PC-3 (cell line): ENCODE measurements around the gene MPST. TPM values are rescaled to one million over a fixed set of nuclear protein-coding genes. Genes with fewer than 3 reads are reported as not detected.
"Not testable (repeated sequence)": the region's sequence is repeated elsewhere in the genome, so short reads cannot be mapped to it uniquely, and the experiment has no call there.

ENCODE experiments used
- ATAC-seq: fragments of 200-7000 bp; cut with Tn5 transposase; 2 replicates; pipeline ENCODE4 v1.9.1; 2020; ENCODE audit warnings: mild to moderate bottlenecking, moderate library complexity
- BruUV-seq: library from RNA; stranded (reverse); fragments of 400-500 nt; replicated peaks from 2 replicates; lab custom pipeline; 2021; lab: Mats Ljungman, UMichigan
- CTCF ChIA-PET: fragments of 300-600 bp; sonication (Branson Sonifier 250); formaldehyde crosslinking; loops from one replicate; lab custom pipeline; 2022; ENCODE audit warnings: antibody characterized with exemption; lab: Charles Lee
- POLR2A ChIA-PET: fragments of 300-600 bp; sonication (Branson Sonifier 250); formaldehyde crosslinking; loops from one replicate; lab custom pipeline; 2022; ENCODE audit warnings: antibody characterized with exemption; ENCODE audit not compliant: unreplicated experiment; lab: Charles Lee
- DNase-seq: peaks from one replicate; pipeline ENCODE4 v3.0.0-alpha.2; 2015
- H2AFZ ChIP-seq: fragments of 300-600 bp; sonication (generic); 2 replicates; pipeline ENCODE4 v1.6.0; 2016; ENCODE audit warnings: antibody characterized with exemption, low read length
- H3F3A ChIP-seq: fragments of 300-600 bp; sonication (generic); one replicate; pipeline ENCODE4 v1.6.0; 2017; ENCODE audit warnings: antibody characterized with exemption, low read length, control low read depth, mild to moderate bottlenecking; ENCODE audit not compliant: unreplicated experiment
- H3K27ac ChIP-seq: fragments of 300-600 bp; sonication (generic); 2 replicates; pipeline ENCODE4 v1.5.1; 2016; ENCODE audit warnings: mild to moderate bottlenecking, low read length
- H3K27me3 ChIP-seq: fragments of 300-600 bp; sonication (generic); 2 replicates; pipeline ENCODE4 v1.6.1; 2016; ENCODE audit warnings: low read length, mixed read lengths
- H3K36me3 ChIP-seq: fragments of 300-600 bp; sonication (generic); 2 replicates; pipeline ENCODE4 v1.6.1; 2016; ENCODE audit warnings: low read depth, mixed run types, low read length, mixed read lengths
- H3K4me1 ChIP-seq: fragments of 300-600 bp; sonication (generic); 2 replicates; pipeline ENCODE4 v1.5.1; 2016; ENCODE audit warnings: low read length; ENCODE audit not compliant: insufficient read depth
- H3K4me2 ChIP-seq: fragments of 300-600 bp; sonication (generic); 2 replicates; pipeline ENCODE4 v1.6.0; 2016; ENCODE audit warnings: low read length
- H3K4me3 ChIP-seq: fragments of 300-600 bp; sonication (generic); 2 replicates; pipeline ENCODE4 v1.5.1; 2016; ENCODE audit warnings: mild to moderate bottlenecking, low read length, mixed read lengths
- H3K79me2 ChIP-seq: fragments of 300-600 bp; sonication (generic); 2 replicates; pipeline ENCODE4 v1.6.1; 2017; ENCODE audit warnings: low read length, mixed read lengths
- H3K9ac ChIP-seq: fragments of 300-600 bp; sonication (generic); 2 replicates; pipeline ENCODE4 v1.6.0; 2016; ENCODE audit warnings: mild to moderate bottlenecking, low read length
- H3K9me2 ChIP-seq: fragments of 300-600 bp; sonication (generic); replicated peaks from 2 replicates; pipeline ENCODE4 v1.6.1; 2016; ENCODE audit warnings: mixed run types, low read length, mixed read lengths
- H3K9me3 ChIP-seq: fragments of 300-600 bp; sonication (generic); 2 replicates; pipeline ENCODE4 v1.6.1; 2016; ENCODE audit warnings: low read length, mixed read lengths
- H4K20me1 ChIP-seq: fragments of 300-600 bp; sonication (generic); 2 replicates; pipeline ENCODE4 v1.6.1; 2016; ENCODE audit warnings: low read length, mixed read lengths
- EZH2 ChIP-seq: fragments of 300-600 bp; sonication (generic); IDR thresholded peaks from one replicate; pipeline ENCODE4 v1.6.1; 2017; ENCODE audit warnings: antibody characterized with exemption, mild to moderate bottlenecking, low read length; ENCODE audit not compliant: unreplicated experiment
- EZH2phosphoT487 ChIP-seq: fragments of 300-600 bp; sonication (generic); IDR thresholded peaks from 2 replicates; pipeline ENCODE4 v1.6.1; 2018; ENCODE audit warnings: mild to moderate bottlenecking, antibody characterized with exemption, low read length, borderline replicate concordance
- intact Hi-C: fragments of 100-400 bp; cut with micrococcal nuclease; formaldehyde crosslinking; loops from 2 replicates; pipeline ENCODE4 v1.9.0; 2023
- total RNA-seq: library from RNA; depleted of rRNA; stranded (reverse); fragments of >200 nt; gene quantifications from 2 replicates; pipeline ENCODE4 v1.2.3, GENCODE V29; 2014
- TF ChIP-seq, protein P1 (sequence below): fragments of 300-600 bp; sonication (generic); conservative IDR thresholded peaks from 2 replicates; pipeline ENCODE4 v1.5.1; 2017; ENCODE audit warnings: antibody characterized with exemption, low read depth, mild to moderate bottlenecking, low read length

MPST gene
- total RNA-seq, 1 experiment from 2014 or later, result 97.0 TPM

DNA sequence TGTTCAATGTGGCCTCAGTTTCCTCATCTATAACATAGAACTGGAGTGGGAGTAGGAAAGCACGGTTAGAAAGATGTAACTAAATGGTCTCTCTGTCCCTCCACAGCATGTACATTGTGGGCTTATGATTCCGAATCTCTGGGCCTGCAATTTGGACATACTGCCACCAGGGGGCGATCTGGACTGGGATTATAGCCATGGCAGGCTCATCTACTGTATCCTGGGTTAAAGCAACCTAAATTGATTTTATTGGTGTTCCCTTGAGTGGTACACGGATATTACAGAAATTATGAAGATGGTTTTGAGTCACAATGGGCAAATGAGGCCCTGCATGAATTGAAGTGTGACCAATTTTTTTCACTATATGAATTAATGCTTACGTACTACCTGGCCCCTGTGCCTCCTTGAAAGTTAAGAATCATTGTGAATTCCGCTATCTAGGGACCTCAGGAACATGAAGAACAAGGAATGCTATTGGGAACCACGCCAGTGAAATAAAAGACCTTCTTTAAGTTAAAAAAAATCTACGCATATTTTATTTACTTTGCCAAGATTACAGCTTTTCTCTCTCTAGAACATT, 33.2 kb upstream of the MPST start:
- H2AFZ ChIP-seq, result no peak overlapping the region
- H3K4me1 ChIP-seq, result no peaks in the 10 kb centered on the region
- intact Hi-C loops, result loop anchor here (1.0 to 2.0 kb wide), 2 partner anchors 58 to 212 kb away; no protein-coding TSS in a partner anchor
- H3K27me3 ChIP-seq, result peaks cover 16% of the 10 kb centered on the region
- H3K27ac ChIP-seq, result no peak overlapping the region
- no peak overlapping the region for H3K4me2 ChIP-seq
- no peaks in the 10 kb centered on the region for H3K79me2 ChIP-seq
- H3F3A ChIP-seq, result no peaks in the 10 kb centered on the region
- no peak overlapping the region for H3K4me3 ChIP-seq
- H3K9ac ChIP-seq, result no peak overlapping the region
- H3K36me3 ChIP-seq, result no peaks in the 10 kb centered on the region; the same call in 1 of the 2 replicates
- no peaks in the 10 kb centered on the region for H4K20me1 ChIP-seq
- no peaks in the 10 kb centered on the region for H3K9me2 ChIP-seq
- H3K9me3 ChIP-seq, result no peaks in the 10 kb centered on the region
- ChIA-PET POLR2A (no interaction called here), CTCF (no interaction called here)
- TF ChIP-seq EZH2phosphoT487 (no peak), EZH2 (no peak)
- TF ChIP-seq, protein P1, sequence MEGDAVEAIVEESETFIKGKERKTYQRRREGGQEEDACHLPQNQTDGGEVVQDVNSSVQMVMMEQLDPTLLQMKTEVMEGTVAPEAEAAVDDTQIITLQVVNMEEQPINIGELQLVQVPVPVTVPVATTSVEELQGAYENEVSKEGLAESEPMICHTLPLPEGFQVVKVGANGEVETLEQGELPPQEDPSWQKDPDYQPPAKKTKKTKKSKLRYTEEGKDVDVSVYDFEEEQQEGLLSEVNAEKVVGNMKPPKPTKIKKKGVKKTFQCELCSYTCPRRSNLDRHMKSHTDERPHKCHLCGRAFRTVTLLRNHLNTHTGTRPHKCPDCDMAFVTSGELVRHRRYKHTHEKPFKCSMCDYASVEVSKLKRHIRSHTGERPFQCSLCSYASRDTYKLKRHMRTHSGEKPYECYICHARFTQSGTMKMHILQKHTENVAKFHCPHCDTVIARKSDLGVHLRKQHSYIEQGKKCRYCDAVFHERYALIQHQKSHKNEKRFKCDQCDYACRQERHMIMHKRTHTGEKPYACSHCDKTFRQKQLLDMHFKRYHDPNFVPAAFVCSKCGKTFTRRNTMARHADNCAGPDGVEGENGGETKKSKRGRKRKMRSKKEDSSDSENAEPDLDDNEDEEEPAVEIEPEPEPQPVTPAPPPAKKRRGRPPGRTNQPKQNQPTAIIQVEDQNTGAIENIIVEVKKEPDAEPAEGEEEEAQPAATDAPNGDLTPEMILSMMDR, result peak; percentile 86
- DNase-seq (peak; percentile 65), ATAC-seq (no peak)
- BruUV-seq, result no TSS peak

GRCh38 chr22:36988075-36988832, 31.3 kb upstream of the MPST start:
- intact Hi-C loops, result no loop called here

GRCh38 chr22:36989012-36989411, 30.5 kb upstream of the MPST start:
- H3F3A ChIP-seq, CTCF ChIA-PET, H3K9me3 ChIP-seq, BruUV-seq, H3K4me2 ChIP-seq, ATAC-seq, POLR2A ChIA-PET, H3K27ac ChIP-seq, H3K79me2 ChIP-seq, H3K36me3 ChIP-seq, H2AFZ ChIP-seq, H3K4me1 ChIP-seq, H3K4me3 ChIP-seq, DNase-seq, H3K9me2 ChIP-seq, intact Hi-C loops, H3K9ac ChIP-seq, H4K20me1 ChIP-seq: not testable (repeated sequence)
- H3K27me3 ChIP-seq, result peaks cover 32% of the 10 kb centered on the region

More at GRCh38 chr22:36988075-36988832, 31.3 kb upstream of the MPST start:
- Histone ChIP-seq H3K4me1 (no peaks in the 10 kb centered on the region), H3K9ac (no peak overlapping the region), H3K27ac (no peak overlapping the region), H2AFZ (no peak overlapping the region), H3K79me2 (no peaks in the 10 kb centered on the region), H3K27me3 (peaks cover 29% of the 10 kb centered on the region), H3K4me3 (no peak overlapping the region), H3K9me2 (no peaks in the 10 kb centered on the region), H3K4me2 (no peak overlapping the region), H3F3A (no peaks in the 10 kb centered on the region), H3K36me3 (no peaks in the 10 kb centered on the region; the same call in 1 of the 2 replicates), H4K20me1 (no peaks in the 10 kb centered on the region), H3K9me3 (no peaks in the 10 kb centered on the region)
- DNase-seq (no peak), ATAC-seq (no peak)
- ChIA-PET POLR2A (no interaction called here), CTCF (no interaction called here)
- TF ChIP-seq, protein P1, result no peak
- BruUV-seq, result no TSS peak
